Activated naive CD4-positive, alpha-beta T cell treated with Interleukin-2 at 50 U/mL for 16 hours (primary cell): ENCODE results near the gene RAB3A.

ENCODE experiments used
- DNase-seq: peaks from one replicate; pipeline ENCODE4 v3.0.0-alpha.2; 2020

The RAB3A gene

GRCh38 chr19:18147396-18147795, 56.4 kb downstream of the RAB3A start:
- DNase-seq: no peak
